BJ (cell line): ENCODE results near the gene CYB5R2. TPM values are rescaled to one million over a fixed set of nuclear protein-coding genes. Genes with fewer than 3 reads are reported as not detected.

Source experiments
- CTCF ChIA-PET: fragments of 350-600 bp; formaldehyde crosslinking; extraction: SDS; loops from one replicate; lab custom pipeline; 2021; ENCODE audit warnings: antibody characterized with exemption, inconsistent platforms; lab: Yijun Ruan, JAX
- POLR2A ChIA-PET: fragments of 300-600 bp; sonication (Branson Sonifier 250); formaldehyde crosslinking; extraction: SDS; loops from one replicate; lab custom pipeline; 2021; ENCODE audit warnings: antibody characterized with exemption; lab: Charles Lee
- DNase-seq: peaks from one replicate; pipeline ENCODE4 v3.0.0-alpha.2; 2011; ENCODE audit warnings: low read depth
- H3K27me3 ChIP-seq: 2 replicates; pipeline ENCODE4 v1.6.0; 2011; ENCODE audit warnings: low read length; ENCODE audit not compliant: control insufficient read depth, insufficient read depth
- H3K36me3 ChIP-seq: 2 replicates; pipeline ENCODE4 v1.5.1; 2011; ENCODE audit warnings: low read length; ENCODE audit not compliant: control insufficient read depth, insufficient read depth
- H3K4me3 ChIP-seq: 2 replicates; pipeline ENCODE4 v1.5.1; 2011; ENCODE audit warnings: low read depth, mild to moderate bottlenecking, control low read depth, low read length
- CTCF ChIP-seq: IDR thresholded peaks from 2 replicates; pipeline ENCODE4 v1.5.1; 2011; ENCODE audit warnings: low read depth, mild to moderate bottlenecking, control low read depth, inconsistent platforms, low read length, moderate library complexity; ENCODE audit not compliant: insufficient read depth
- polyA plus RNA-seq: library from polyadenylated mRNA; depleted of rRNA; stranded (reverse); fragments of >200 nt; gene quantifications from 2 replicates; pipeline ENCODE4 v1.2.3, GENCODE V29; 2011

CYB5R2 gene
- polyA plus RNA-seq, 1 experiment, result 49.6 TPM

- ChIA-PET CTCF (interaction anchor here (0.9 to 6.9 kb wide), 28 partner anchors 8 to 560 kb away, joined by 3 to 121 read pairs (median 5); partner anchors contain the start of gene PPFIBP2), POLR2A (interaction anchor here (0.6 kb wide), 1 partner anchor 19 kb away, joined by 3 read pairs; no protein-coding TSS in a partner anchor)
- DNase-seq, result no peak
- Histone ChIP-seq H3K27me3 (no peaks in the 10 kb centered on the region), H3K4me3 (no peak overlapping the region), H3K36me3 (peaks cover 22% of the 10 kb centered on the region)
- TF ChIP-seq CTCF, result no peak
Observed at GRCh38 chr11:7656704-7657103, 16.6 kb downstream of the CYB5R2 start.

DNA sequence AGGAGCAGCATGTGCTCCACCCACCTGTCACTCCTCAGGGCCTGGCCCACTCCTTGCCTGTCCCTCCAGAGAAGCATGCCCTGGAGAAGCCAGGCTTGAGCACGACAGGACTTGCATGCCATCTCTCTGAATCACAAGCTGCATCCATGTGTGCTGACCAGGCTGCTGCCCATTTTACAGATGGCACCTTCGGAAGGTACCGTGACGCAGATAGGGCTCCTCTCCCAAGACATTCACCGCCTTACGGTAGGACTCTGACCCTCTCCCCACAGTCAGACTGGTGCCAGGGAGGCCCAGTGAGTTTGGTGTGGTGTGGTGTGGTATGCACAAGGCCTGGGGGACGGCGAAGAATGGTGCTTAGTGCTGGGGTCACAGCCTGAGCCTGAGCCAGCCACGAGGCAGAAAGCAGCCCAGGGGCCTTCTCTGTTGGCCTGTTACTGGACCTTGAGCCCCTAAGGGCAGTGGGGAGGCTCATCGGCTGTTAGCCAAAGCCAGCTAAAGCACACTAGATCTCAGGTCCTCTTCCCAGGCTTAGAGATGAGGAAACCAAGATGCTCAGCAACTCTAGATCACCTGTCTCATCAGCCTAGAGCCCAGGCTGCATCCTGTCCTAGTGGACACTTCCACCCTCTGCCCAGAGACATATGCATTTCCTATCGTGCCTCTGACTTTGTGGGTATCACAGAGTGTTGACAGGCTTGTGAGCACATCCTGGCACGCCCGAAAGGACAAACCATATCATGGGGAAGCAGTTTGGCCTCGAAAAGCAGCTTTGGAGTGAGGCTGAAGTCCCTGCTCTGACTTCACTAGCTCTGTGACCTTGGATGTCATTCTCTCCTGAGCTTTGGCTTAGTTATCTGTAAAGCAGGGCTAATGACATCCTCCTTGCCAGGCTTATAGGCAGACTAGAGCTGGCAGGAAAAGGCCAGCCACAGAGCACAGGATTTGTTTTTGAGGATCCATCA is 17.8 kb downstream of the CYB5R2 start:
- TF ChIP-seq CTCF, result no peak
- ChIA-PET CTCF (interaction anchor here (0.9 to 6.9 kb wide), 10 partner anchors 10 to 557 kb away, joined by 3 to 121 read pairs (median 10); partner anchors contain the start of gene PPFIBP2), POLR2A (no interaction called here)

GRCh38 chr11:7654195-7654705 is 19.1 kb downstream of the CYB5R2 start:
- TF ChIP-seq CTCF, result no peak
- Histone ChIP-seq H3K36me3 (peaks cover 27% of the 10 kb centered on the region), H3K27me3 (no peaks in the 10 kb centered on the region), H3K4me3 (no peak overlapping the region)
- ChIA-PET POLR2A (no interaction called here), CTCF (interaction anchor here (0.9 to 6.9 kb wide), 5 partner anchors 11 to 556 kb away, joined by 3 to 121 read pairs (median 6); partner anchors contain the start of gene PPFIBP2)
- DNase-seq, result no peak

More for the DNA sequence above, 17.8 kb downstream of the CYB5R2 start:
- Histone ChIP-seq H3K4me3 (no peak overlapping the region), H3K36me3 (peaks cover 25% of the 10 kb centered on the region), H3K27me3 (no peaks in the 10 kb centered on the region)
- DNase-seq, result no peak

DNA sequence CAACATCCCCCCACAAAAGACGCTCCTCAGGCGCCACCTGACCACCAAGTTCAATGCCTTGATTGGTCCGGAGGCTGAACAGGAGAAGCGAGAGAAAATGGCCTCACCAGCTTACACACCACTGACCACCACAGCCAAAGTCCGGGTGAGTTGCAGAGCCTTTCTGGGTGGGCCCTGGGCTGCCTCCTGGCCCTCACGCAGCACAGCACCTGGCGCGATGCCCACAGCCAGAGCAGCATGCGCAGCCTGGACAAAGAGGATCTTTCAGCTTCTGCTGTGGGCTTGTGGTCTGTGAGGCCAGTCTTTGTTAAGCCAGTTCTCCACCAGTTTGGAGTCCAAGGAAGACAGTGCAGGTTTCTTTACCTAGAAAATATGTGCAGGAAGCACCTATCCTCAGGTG is 21.6 kb downstream of the CYB5R2 start:
- no peak overlapping the region for H3K4me3 ChIP-seq
- no peak for TF ChIP-seq CTCF
- no peaks in the 10 kb centered on the region for H3K27me3 ChIP-seq
- no peak for DNase-seq
- ChIA-PET POLR2A (no interaction called here), CTCF (interaction anchor here (0.8 to 6.9 kb wide), 7 partner anchors 8 to 210 kb away, joined by 3 to 121 read pairs (median 4); no protein-coding TSS in a partner anchor)
- H3K36me3 ChIP-seq, result peaks cover 32% of the 10 kb centered on the region

DNA sequence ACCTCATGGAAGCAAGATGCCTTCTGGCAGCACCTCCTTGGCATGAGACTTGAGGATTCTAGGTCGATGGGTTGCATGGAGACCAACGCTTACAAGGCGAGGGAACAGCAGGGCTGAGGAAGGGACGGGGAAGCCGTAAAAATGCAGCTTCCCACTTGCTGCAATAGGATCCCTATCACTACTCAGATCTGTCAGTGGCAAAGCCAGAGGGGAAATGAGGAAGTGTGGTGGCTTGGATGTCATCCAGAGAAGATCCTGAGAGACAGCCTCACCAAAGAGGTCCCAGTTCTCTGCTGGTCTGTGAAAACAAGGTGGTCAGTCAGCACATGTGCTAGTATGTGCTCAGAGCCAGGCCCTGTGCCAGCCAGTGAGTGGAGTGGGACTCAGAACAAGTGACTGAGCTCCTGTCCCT is 22.2 kb downstream of the CYB5R2 start:
- Histone ChIP-seq H3K27me3 (no peaks in the 10 kb centered on the region), H3K36me3 (peaks cover 32% of the 10 kb centered on the region), H3K4me3 (no peak overlapping the region)
- peak; percentile 18 for DNase-seq
- TF ChIP-seq CTCF, result no peak
- ChIA-PET CTCF (interaction anchor here (1.3 to 6.9 kb wide), 4 partner anchors 15 to 80 kb away, joined by 3 to 121 read pairs (median 18); no protein-coding TSS in a partner anchor), POLR2A (no interaction called here)
